Stimulated activated CD8-positive, alpha-beta memory T cell treated with anti-CD3 and anti-CD28 coated beads, Interleukin-7, amount 100 ng/mL, for 48 hours (primary cell): ENCODE data around the gene XRCC4.

ENCODE experiments used
- DNase-seq, 2 donors: peaks; one replicate each; pipeline ENCODE4 v3.0.0-alpha.2; 2020; ENCODE audit warnings: low read depth in 1 of 2; ENCODE audit errors: extremely low read depth in 1 of 2

XRCC4 gene

DNA sequence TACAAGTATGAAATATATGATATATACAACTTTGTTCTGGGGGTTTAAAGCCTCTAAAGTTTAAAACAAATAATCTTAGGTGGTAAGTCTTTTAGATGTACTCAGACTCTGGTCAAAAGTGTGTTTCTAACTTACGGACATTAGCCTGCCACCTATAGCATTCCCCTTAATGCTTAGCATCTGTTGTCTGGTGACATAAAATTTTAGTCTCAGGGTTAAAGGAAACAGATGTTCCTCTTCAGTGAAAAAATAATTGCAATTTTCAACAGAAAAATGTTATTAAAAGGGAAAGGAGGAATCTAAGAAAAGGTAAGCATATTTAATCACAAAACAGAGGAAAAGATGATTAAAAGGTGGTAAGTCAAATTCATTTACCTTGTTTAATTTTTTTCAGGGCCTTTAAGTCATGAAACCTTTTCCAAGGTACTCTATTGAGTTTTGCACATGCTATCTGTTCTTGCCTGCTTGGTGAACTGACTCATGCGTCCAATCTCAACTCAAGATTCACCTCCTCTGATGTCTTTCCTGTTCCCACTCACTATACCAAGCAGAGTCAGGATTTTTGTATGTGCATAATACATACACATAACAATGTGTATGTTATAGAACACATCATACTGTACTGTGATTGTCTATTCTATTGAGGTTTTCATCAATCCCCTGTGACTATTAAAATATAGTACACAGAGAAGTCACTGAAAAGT lies 8.1 kb upstream of the XRCC4 start:
- DNase-seq, result no peak

GRCh38 chr5:83071286-83072051 lies 5.9 kb upstream of the XRCC4 start:
- DNase-seq, result no peak

- no peak for DNase-seq
Measured at GRCh38 chr5:83072966-83073365, 4.4 kb upstream of the XRCC4 start.

DNA sequence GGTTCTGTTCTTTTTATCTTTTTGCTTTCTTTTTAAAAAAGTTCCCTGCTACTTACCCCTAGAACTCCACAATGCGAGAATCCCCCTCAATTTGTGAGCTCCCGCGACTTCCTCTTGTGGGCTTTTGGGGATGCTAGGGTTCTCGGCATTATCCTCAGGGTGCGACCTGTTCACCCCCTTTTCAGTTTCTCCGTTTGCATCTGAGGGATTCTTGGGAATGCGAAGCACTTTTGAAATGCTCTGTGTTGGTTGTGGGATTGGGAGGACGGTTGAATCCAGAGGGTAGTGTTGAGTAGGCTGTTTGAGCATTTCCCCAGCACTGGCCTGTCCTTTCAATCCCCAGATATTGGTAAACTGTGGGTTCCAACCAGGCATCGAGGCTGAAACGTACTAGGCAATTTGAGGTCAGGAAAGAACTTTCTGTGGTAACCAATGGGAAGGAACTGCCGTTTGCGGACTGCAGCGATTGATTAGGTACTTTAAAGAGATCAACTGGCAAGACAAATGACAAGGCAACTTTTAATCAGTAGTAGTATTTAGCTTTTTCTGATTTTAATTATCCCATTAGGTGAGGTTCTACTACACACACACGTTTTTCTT lies 415 bp downstream of the XRCC4 start:
- DNase-seq, result peak in 1 of 2 donors; percentile 1

DNA sequence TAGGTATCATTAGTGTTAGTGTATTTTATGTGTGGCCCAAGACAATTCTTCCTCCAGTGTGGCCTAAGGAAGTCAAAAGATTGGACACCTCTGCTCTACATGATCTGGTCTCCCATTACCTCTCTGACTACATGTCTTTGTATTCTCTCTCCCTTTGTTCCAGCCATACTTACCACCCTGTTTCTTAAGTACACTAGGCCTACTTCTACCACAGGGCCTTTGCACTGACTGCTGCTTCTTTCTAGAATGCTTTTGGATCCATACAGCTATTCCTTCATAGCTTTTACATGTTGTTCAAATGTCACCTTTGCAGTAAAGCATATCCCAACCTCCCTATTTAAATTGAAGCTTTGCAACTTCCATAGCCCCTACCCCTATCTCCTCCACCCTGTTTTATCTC lies 5.4 kb downstream of the XRCC4 start:
- DNase-seq, result no peak

DNA sequence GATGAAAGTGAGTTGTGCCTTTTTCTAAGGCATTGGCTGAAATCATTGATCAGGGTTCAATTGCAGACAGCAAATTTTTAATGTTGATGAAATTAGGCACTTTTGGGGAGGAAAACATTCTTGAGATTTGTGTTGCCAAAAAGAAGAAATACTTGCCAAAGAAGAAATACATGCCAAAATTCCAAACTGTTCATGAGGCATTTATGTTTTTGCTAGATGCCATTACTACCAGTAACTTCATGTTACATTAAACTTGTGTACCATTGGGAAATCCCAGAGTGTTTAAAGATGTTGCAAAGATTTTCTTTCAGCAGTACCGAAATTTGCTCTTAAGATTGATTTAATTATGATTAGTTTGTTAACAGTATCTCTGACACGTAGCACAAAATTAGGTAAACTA lies 7.0 kb downstream of the XRCC4 start:
- DNase-seq, result no peak

- DNase-seq, result no peak
Measured at GRCh38 chr5:83085106-83085505, 7.8 kb downstream of the XRCC4 start.

- DNase-seq, result no peak
Measured at GRCh38 chr5:83090169-83090568, 12.8 kb downstream of the XRCC4 start.

DNA sequence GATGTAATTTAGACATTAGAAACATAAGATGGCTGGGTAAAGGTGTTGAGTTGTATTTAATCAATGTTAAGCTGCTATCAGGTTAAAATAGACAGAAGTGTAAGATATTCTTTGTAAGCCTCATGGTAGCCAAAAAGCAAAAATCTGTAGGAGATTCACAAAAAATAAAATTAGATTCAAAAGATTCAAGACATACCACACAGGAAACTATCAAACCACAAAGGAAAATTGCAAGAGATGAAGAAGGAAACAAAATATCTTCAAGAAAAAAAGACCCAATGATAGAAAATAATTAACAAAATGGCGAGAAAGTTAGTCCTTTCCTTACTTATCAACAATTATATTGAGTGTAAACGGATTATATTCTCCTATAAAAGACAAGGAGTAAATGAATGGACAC lies 15.3 kb downstream of the XRCC4 start:
- no peak for DNase-seq

GRCh38 chr5:83093692-83094091 lies 16.3 kb downstream of the XRCC4 start:
- no peak for DNase-seq

DNA sequence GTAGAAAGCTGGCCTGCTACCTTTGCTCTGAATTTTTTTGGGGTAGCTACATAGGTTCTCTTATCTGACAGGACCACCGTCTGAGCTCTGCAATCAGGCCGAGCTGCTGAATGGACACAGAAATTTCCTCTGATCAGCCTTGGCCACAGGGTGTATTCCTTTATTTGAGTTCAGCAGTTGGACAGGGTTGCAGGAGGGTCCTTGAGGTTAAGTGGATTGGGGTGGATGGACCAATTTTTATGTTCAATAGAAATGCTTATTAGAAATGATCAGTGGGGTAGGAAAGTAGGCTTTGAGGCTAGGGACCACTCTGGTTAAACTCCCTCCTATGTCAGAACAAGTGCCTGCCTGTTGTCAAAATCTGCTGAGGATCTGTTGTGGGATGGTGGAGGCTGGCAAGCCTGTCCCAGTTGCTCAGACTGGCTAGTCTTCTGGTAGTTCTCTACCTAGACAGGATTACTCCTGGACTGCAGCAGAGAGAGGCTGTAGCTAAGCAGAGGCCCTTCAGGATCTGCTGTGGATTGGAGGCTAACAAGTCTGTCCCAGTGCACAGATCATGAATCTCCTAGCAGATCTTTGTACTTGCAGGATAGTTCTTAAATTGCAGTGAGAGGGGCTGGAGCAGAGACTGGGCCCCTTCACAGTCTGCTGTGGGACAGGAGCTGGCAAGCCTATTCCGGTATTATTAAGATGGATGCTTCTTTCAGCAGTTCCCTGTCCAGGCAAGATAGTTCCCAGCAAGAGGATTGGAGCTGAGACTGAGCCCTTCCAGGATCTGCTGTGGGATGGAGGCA lies 18.0 kb downstream of the XRCC4 start:
- no peak for DNase-seq

GRCh38 chr5:83095957-83096539 lies 18.7 kb downstream of the XRCC4 start:
- no peak for DNase-seq

DNA sequence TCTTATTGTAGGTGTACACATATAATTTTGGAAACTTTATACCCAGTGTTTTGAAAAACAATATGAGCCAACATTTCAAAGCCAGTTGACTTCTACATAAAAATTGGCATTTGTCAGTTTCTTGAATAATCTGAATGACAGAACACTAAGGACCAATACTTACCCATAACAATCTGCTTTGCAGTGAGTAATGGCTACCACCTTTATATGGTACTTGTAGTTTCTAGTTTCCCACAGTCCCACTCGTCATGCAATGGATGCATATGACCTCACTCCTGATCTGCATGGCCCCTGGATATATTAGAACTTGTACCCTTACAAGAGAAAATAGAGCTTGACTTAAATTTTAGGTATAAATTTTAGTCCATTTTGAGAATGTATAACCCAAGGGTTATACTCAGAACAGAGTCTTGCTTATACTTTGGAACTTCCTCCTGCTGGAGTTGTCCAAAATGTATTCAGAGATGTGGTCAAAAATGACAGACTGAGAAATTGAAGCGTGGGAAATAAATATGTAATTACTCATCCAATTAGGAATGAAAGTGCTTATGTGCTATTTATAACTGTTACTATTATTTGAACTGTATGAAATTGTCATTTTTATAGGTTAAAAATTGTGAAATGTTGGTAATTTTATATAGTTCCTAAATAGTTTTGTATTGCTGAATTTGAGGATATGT lies 19.5 kb downstream of the XRCC4 start:
- no peak for DNase-seq

DNA sequence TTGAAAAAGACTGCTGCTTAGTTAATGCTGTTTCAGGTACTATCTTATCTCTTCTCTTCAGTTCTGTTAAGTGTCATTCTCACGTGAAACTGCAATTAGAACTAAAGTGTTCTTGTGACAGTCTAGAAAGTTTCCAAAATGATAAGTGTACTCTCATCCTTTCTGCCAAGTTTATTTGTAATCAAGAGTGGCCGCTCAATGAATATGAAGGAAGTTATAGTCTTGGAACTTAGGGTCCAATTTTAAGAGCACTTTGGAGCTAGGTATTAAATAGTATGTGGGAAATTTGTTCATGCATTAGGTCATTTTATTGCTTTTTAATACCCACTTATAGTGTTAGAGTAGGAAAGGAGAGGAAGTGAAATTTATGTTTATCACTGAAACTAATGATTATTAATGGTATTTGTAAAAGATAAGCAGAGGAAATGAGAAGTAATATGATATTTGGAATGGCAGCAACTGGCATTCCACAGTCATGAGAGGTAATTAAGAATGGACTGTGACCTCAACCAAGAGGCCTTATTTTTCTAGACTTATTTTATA lies 20.4 kb downstream of the XRCC4 start:
- DNase-seq, result no peak

- no peak for DNase-seq
Measured at GRCh38 chr5:83099001-83099400, 21.7 kb downstream of the XRCC4 start.

DNA sequence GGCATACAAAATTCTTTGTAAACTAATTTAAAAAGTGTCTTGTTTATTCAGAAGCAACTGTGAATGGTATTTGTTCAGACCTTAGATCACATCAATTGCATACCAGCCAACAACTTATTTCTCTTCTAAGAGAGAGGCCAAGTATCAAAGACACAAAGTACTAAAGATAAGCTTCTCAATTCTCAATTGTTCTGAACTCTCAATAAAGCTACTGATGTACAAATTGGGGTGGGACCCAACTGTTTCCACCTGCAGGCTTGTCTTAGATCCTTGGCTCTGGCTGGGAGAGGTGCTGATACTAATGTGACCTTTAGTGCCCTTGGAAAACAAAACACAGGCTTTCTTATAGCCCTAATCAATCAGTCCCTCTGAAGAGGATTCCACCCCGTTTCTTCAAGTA lies 22.1 kb downstream of the XRCC4 start:
- no peak for DNase-seq

- DNase-seq, result no peak
Measured at GRCh38 chr5:83101514-83101913, 24.2 kb downstream of the XRCC4 start.

DNA sequence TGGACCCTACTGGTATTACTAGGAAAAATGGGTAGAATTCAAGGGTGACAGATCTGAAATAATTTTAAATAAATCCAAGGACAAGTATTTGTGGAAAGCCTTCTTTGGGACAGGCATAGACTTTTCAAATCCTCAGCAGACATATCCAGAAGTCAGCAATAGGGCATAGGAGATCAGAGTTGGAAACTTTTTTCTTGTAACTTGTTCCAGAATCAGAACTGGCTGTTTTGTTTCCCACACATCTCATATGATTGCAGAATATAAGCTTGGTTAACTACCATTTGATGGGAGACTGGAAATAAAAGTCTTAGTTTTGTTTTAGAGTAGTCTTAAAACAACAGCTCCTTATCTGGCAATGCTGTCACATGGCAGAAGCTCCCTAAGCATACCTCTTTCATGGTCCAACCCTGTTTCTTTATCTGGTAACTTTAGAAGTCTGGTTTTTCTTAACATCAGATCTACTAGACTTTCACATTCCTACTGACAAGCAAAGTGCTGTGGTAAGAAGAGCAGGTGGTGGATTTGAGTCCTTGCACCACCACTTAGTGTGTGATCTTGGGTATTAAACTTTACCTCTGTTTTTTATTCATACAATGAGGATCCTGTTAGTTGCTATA lies 25.1 kb downstream of the XRCC4 start:
- no peak for DNase-seq

DNA sequence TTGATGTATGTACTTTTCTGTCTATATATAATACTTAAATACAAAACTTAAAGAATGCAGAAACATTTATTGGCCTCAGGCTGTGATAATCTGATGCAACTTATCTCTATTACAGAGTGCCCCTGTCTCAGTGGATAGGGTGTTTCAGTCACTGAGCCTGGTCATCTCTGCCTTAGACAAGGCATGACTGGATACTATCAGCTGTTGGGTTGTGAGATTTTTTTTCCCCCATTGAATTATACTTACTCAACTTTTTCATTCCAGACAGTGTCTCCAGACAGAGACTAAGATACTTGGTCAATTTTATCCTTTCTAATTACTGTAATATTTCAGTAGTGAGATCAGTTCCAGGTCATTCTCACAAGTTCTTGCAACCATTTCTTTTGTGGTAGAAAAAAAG lies 26.7 kb downstream of the XRCC4 start:
- DNase-seq, result no peak
